H1 (cell line): ENCODE data around the gene SNX30. TPM values are rescaled to one million over a fixed set of nuclear protein-coding genes. Genes with fewer than 3 reads are reported as not detected.

Experiments
- CTCF ChIA-PET: fragments of 300-600 bp; sonication (Branson Sonifier 250); formaldehyde crosslinking; loops from one replicate; lab custom pipeline; 2021; ENCODE audit not compliant: partially characterized antibody; lab: Charles Lee
- POLR2A ChIA-PET: fragments of 300-600 bp; sonication (Branson Sonifier 250); formaldehyde crosslinking; loops from one replicate; lab custom pipeline; 2021; ENCODE audit warnings: inconsistent platforms; ENCODE audit not compliant: partially characterized antibody; lab: Charles Lee
- DNase-seq, 2 experiments: peaks; one replicate each; pipeline versions ENCODE4 v3.0.0 to v3.0.0-alpha.2; 2010 to 2022; ENCODE audit warnings: low spot score in 2 of 2, low read depth in 1 of 2, mixed read lengths in 1 of 2
- FAIRE-seq: peaks from 2 replicates; lab custom pipeline; 2011; peaks lifted over from hg19 to GRCh38; lab: Jason Lieb, UNC
- H2AFZ ChIP-seq: 2 replicates; pipeline ENCODE4 v1.8.1; 2012; ENCODE audit warnings: low read length, inconsistent platforms
- H2AK5ac ChIP-seq: 2 replicates; pipeline ENCODE4 v1.6.1; 2013; ENCODE audit warnings: low read depth, low read length
- H2BK120ac ChIP-seq: replicated peaks from 2 replicates; pipeline ENCODE3; 2013; ENCODE audit warnings: low read depth, low read length, inconsistent platforms
- H2BK12ac ChIP-seq: 2 replicates; pipeline ENCODE4 v1.6.1; 2013; ENCODE audit warnings: low read depth, low read length
- H2BK15ac ChIP-seq: 2 replicates; pipeline ENCODE4 v1.6.1; 2013; ENCODE audit warnings: low read length
- H2BK20ac ChIP-seq: 2 replicates; pipeline ENCODE4 v1.6.1; 2013; ENCODE audit warnings: low read length
- H2BK5ac ChIP-seq: 2 replicates; pipeline ENCODE4 v1.6.1; 2013; ENCODE audit warnings: low read depth, low read length
- H3K14ac ChIP-seq: 2 replicates; pipeline ENCODE4 v1.6.1; 2013; ENCODE audit warnings: inconsistent platforms; ENCODE audit not compliant: insufficient read length
- H3K18ac ChIP-seq: 2 replicates; pipeline ENCODE4 v1.6.1; 2013; ENCODE audit warnings: low read length; ENCODE audit errors: extremely low read depth
- H3K23ac ChIP-seq: 2 replicates; pipeline ENCODE4 v1.6.1; 2013; ENCODE audit warnings: inconsistent platforms; ENCODE audit not compliant: insufficient read length
- H3K23me2 ChIP-seq: 2 replicates; pipeline ENCODE4 v1.6.1; 2013; ENCODE audit warnings: low read depth, low read length
- H3K27ac ChIP-seq: 2 replicates; pipeline ENCODE4 v1.6.1; 2011; ENCODE audit warnings: low read depth, low read length, inconsistent platforms
- H3K27me3 ChIP-seq, 4 experiments: replicated peaks in 1 of 4; 1 replicate in 1 of 4; 2 replicates in 3 of 4; pipeline versions ENCODE4 v1.6.1 to v1.8.1; 2011 to 2013; ENCODE audit warnings: low read length in 3 of 4, mild to moderate bottlenecking in 3 of 4, inconsistent platforms in 2 of 4, mixed read lengths in 2 of 4, moderate library complexity in 1 of 4; ENCODE audit not compliant: control insufficient read depth in 3 of 4, insufficient read depth in 3 of 4; ENCODE audit errors: extremely low read depth in 1 of 4
- H3K36me3 ChIP-seq, 4 experiments: 2 replicates each; pipeline versions ENCODE4 v1.6.1 to v1.8.1; 2011 to 2013; ENCODE audit warnings: mild to moderate bottlenecking in 4 of 4, low read length in 3 of 4, moderate library complexity in 2 of 4, control low read depth in 1 of 4, inconsistent platforms in 1 of 4; ENCODE audit not compliant: insufficient read depth in 4 of 4, control insufficient read depth in 2 of 4
- H3K4ac ChIP-seq: replicated peaks from 2 replicates; pipeline ENCODE3; 2013; ENCODE audit warnings: low read length, low read depth, mixed read lengths, inconsistent platforms; ENCODE audit not compliant: insufficient read length
- H3K4me1 ChIP-seq, 4 experiments: replicated peaks in 1 of 4; 1 replicate in 1 of 4; 2 replicates in 3 of 4; pipeline versions ENCODE4 v1.6.1 to v1.8.1; 2011 to 2013; ENCODE audit warnings: low read length in 3 of 4, inconsistent platforms in 2 of 4, mixed read lengths in 1 of 4; ENCODE audit not compliant: insufficient read depth in 4 of 4, control insufficient read depth in 3 of 4
- H3K4me2 ChIP-seq, 2 experiments: 2 replicates each; pipeline versions ENCODE4 v1.6.1 to v1.8.1; 2011 to 2013; ENCODE audit warnings: low read depth in 2 of 2, low read length in 2 of 2, control low read depth in 1 of 2, inconsistent platforms in 1 of 2, mild to moderate bottlenecking in 1 of 2; ENCODE audit not compliant: insufficient read depth in 1 of 2
- H3K4me3 ChIP-seq, 4 experiments: fragments of 200-600, 300-600 bp in 1 of 4; sonication (generic), shearing (Covaris generic), sonication (Bioruptor Twin) in 1 of 4; 2 replicates each; pipeline versions ENCODE4 v1.5.1 to v1.8.1; 2011 to 2016; ENCODE audit warnings: low read length in 4 of 4, low read depth in 3 of 4, control low read depth in 2 of 4, inconsistent platforms in 2 of 4, mild to moderate bottlenecking in 2 of 4, mixed read lengths in 1 of 4, moderate library complexity in 1 of 4; ENCODE audit not compliant: insufficient read depth in 2 of 4; ENCODE audit errors: extremely low read depth in 1 of 4
- H3K56ac ChIP-seq: replicated peaks from 2 replicates; pipeline ENCODE3; 2013; ENCODE audit warnings: low read depth, mild to moderate bottlenecking, mixed read lengths, low read length, inconsistent platforms; ENCODE audit not compliant: insufficient read length
- H3K79me1 ChIP-seq: 2 replicates; pipeline ENCODE4 v1.6.1; 2013; ENCODE audit warnings: low read depth, low read length, control low read depth
- H3K79me2 ChIP-seq, 2 experiments: 2 replicates each; pipeline versions ENCODE4 v1.6.1 to v1.8.1; 2012 to 2013; ENCODE audit warnings: low read length in 2 of 2, mild to moderate bottlenecking in 2 of 2, inconsistent platforms in 1 of 2; ENCODE audit not compliant: insufficient read depth in 2 of 2, control insufficient read depth in 1 of 2
- H3K9ac ChIP-seq, 4 experiments: replicated peaks in 1 of 4; 1 replicate in 1 of 4; 2 replicates in 3 of 4; pipeline versions ENCODE4 v1.6.1 to v1.8.1; 2011 to 2013; ENCODE audit warnings: low read depth in 3 of 4, low read length in 3 of 4, control low read depth in 2 of 4, mild to moderate bottlenecking in 2 of 4, moderate library complexity in 2 of 4, inconsistent platforms in 1 of 4; ENCODE audit errors: extremely low read depth in 1 of 4
- H3K9me3 ChIP-seq, 2 experiments: 2 replicates each; pipeline versions ENCODE4 v1.6.1 to v1.8.1; 2012 to 2013; ENCODE audit warnings: mild to moderate bottlenecking in 2 of 2, moderate library complexity in 2 of 2, control low read depth in 1 of 2, inconsistent platforms in 1 of 2, low read depth in 1 of 2, low read length in 1 of 2, mixed read lengths in 1 of 2; ENCODE audit not compliant: insufficient read depth in 2 of 2
- H4K20me1 ChIP-seq, 2 experiments: replicated peaks in 1 of 2; 2 replicates each; pipeline versions ENCODE3 to v1.8.1; 2011 to 2013; ENCODE audit warnings: inconsistent platforms in 2 of 2, low read length in 2 of 2, mild to moderate bottlenecking in 1 of 2; ENCODE audit not compliant: insufficient read depth in 2 of 2, control insufficient read depth in 1 of 2
- H4K5ac ChIP-seq: 2 replicates; pipeline ENCODE4 v1.6.1; 2013; ENCODE audit warnings: low read length, low read depth, mixed read lengths, inconsistent platforms; ENCODE audit not compliant: insufficient read length
- H4K8ac ChIP-seq: 2 replicates; pipeline ENCODE4 v1.8.0; 2013; ENCODE audit warnings: mild to moderate bottlenecking, moderate library complexity, low read length, inconsistent platforms; ENCODE audit not compliant: insufficient read depth; ENCODE audit errors: extremely low read depth
- H4K91ac ChIP-seq: replicated peaks from 2 replicates; pipeline ENCODE3; 2013; ENCODE audit warnings: low read length, mixed read lengths, inconsistent platforms; ENCODE audit not compliant: insufficient read length
- ASH2L ChIP-seq: fragments of 200-600, 300-600 bp; sonication (generic); IDR thresholded peaks from one replicate; pipeline ENCODE4 v1.7.1; 2017; ENCODE audit warnings: low read length
- BACH1 ChIP-seq: IDR thresholded peaks from 2 replicates; pipeline ENCODE4 v1.6.1; 2012; ENCODE audit warnings: low read length, improper control_type of control experiment
- WGBS, 2 experiments: shearing (Covaris generic) in 1 of 2; methylation state at CpG; one replicate each; pipeline versions ENCODE4 v1.1.6 to v1.1.7; 2013 to 2015; ENCODE audit warnings: low lambda C conversion rate in 2 of 2, mixed read lengths in 2 of 2, inconsistent platforms in 1 of 2, low coverage in 1 of 2, missing lambda C conversion rate in 1 of 2; ENCODE audit not compliant: insufficient replicate concordance in 2 of 2, insufficient coverage in 1 of 2, insufficient read length in 1 of 2; ENCODE audit errors: extremely low coverage in 1 of 2, missing lambda C conversion rate in 1 of 2; 5-methylcytosine and 5-hydroxymethylcytosine counted together
- polyA plus RNA-seq, 7 experiments: library from polyadenylated mRNA; depleted of rRNA in 3 of 7; stranded (reverse) in 5 of 7; unstranded in 2 of 7; fragments of >200 nt in 5 of 7; fragments of 200-250 nt in 2 of 7; gene quantifications; 1 replicate in 5 of 7; 2 replicates in 1 of 7; 4 replicates in 1 of 7; pipeline versions ENCODE4 v1.2.1 to v1.2.3, GENCODE V29; 2011 to 2013; ENCODE audit warnings: missing spikeins in 2 of 7, mixed read lengths in 2 of 7
- total RNA-seq: library from RNA; stranded (reverse); fragmentation: NEBNext Ultra II Directional; extraction: Animal tissue kit (Norgen Biotek cat#: 25700); gene quantifications from 2 replicates; pipeline ENCODE4 v1.2.1, GENCODE V29; 2021

The SNX30 gene
- total and polyA plus RNA-seq, 2 of the 8 experiments (the other 6 are each of a cell fraction or from before 2014, with no cell fraction given) = 4.0 to 12.2 TPM

- Histone ChIP-seq H3K27me3 (peaks cover 14 to 36% (median 28%) of the 10 kb centered on the region in 4 experiments), H2BK12ac (no peak overlapping the region), H4K20me1 (no peaks in the 10 kb centered on the region), H3K79me1 (no peaks in the 10 kb centered on the region), H3K9me3 (no peaks in the 10 kb centered on the region; a peak in 1 of 4 replicates), H3K4ac (no peak overlapping the region), H2BK20ac (no peak overlapping the region), H3K4me1 (peaks cover 0 to 8% (median 4%) of the 10 kb centered on the region in 4 experiments; a peak in 4 of 7 replicates), H4K5ac (no peak overlapping the region), H3K4me2 (no peak overlapping the region), H3K23ac (no peak overlapping the region), H2BK5ac (no peak overlapping the region), H3K4me3 (no peak overlapping the region), H3K14ac (no peak overlapping the region), H3K23me2 (peaks cover 16% of the 10 kb centered on the region; the same call in 1 of the 2 replicates), H3K27ac (no peak overlapping the region), H4K91ac (no peak overlapping the region), H2BK120ac (no peak overlapping the region), H2AFZ (no peak overlapping the region), H4K8ac (no peak overlapping the region), H3K56ac (no peak overlapping the region), H2BK15ac (no peak overlapping the region), H3K18ac (no peak overlapping the region), H3K36me3 (no peaks in the 10 kb centered on the region), H3K9ac (no peak overlapping the region), H2AK5ac (no peak overlapping the region), H3K79me2 (no peaks in the 10 kb centered on the region)
- ChIA-PET CTCF (interaction anchor here (0.6 to 2.9 kb wide), 6 partner anchors 10 to 62 kb away, joined by 3 to 28 read pairs (median 4); no protein-coding TSS in a partner anchor), POLR2A (no interaction called here)
- DNase-seq = no peak
- WGBS, 2 experiments = 89% methylated on average over 2 of the region's 2 CpGs; no CpG with 5 or more reads in 1 of the 2 experiments
- FAIRE-seq = no peak
- TF ChIP-seq BACH1 (no peak), ASH2L (no peak)
These were observed 142.4 kb downstream of the SNX30 start for GRCh38 chr9:112892981-112893380.
